C4-2B (cell line): ENCODE measurements around the gene CSNK2A2.

Source experiments
- ZFX ChIP-seq: fragments of 450-650 bp; IDR thresholded peaks from 2 replicates; pipeline ENCODE4 v1.6.1; 2017
- TF ChIP-seq, protein P1 (sequence below): fragments of 450-650 bp; conservative IDR thresholded peaks from 2 replicates; pipeline ENCODE4 v1.5.1; 2017; ENCODE audit warnings: mild to moderate bottlenecking

DNA sequence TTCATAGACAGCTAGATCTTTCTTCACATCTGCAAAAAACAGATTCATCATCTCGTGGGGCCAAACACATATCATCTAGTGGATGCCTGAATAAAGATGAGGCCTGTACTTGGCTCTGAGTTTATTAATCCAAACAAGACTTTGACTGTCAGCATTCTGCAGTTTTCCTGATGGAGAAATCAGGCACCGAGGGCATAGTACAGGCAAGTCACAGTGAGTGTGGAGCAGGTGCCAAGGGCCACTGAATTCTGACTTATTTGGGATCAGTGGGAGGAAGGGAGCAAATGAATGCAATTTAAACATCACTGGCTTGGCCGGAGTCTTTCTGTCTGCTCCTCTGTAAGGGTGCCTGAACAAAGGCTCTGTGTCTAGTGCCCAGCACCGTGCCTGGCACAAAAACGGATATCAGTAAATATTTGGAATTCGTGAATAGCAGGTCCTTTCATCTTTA is 69.7 kb downstream of the CSNK2A2 start:
- TF ChIP-seq, protein P1, sequence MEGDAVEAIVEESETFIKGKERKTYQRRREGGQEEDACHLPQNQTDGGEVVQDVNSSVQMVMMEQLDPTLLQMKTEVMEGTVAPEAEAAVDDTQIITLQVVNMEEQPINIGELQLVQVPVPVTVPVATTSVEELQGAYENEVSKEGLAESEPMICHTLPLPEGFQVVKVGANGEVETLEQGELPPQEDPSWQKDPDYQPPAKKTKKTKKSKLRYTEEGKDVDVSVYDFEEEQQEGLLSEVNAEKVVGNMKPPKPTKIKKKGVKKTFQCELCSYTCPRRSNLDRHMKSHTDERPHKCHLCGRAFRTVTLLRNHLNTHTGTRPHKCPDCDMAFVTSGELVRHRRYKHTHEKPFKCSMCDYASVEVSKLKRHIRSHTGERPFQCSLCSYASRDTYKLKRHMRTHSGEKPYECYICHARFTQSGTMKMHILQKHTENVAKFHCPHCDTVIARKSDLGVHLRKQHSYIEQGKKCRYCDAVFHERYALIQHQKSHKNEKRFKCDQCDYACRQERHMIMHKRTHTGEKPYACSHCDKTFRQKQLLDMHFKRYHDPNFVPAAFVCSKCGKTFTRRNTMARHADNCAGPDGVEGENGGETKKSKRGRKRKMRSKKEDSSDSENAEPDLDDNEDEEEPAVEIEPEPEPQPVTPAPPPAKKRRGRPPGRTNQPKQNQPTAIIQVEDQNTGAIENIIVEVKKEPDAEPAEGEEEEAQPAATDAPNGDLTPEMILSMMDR, result no peak
- TF ChIP-seq ZFX, result no peak
